Measurements from ENCODE around the gene KRTAP22-1. TPM values are rescaled to one million over a fixed set of nuclear protein-coding genes. Genes with fewer than 3 reads are reported as not detected.

Gene KRTAP22-1
- total and polyA plus RNA-seq, 2 of the 8 experiments (the other 6 are each of a cell fraction or from before 2014, with no cell fraction given), result not detected

- no peak overlapping the region for H4K91ac ChIP-seq (replicated peaks; ENCODE audit: insufficient read length, low read length)
- H2BK120ac ChIP-seq (replicated peaks; ENCODE audit: low read depth, low read length), result no peak overlapping the region
- ChIA-PET CTCF (ENCODE audit: partially characterized antibody) (no interaction called here), POLR2A (ENCODE audit: partially characterized antibody) (no interaction called here)
- no peaks in the 10 kb centered on the region for H3K4me1 ChIP-seq (replicated peaks in 1 of 4; ENCODE audit: control insufficient read depth in 3 of 4, insufficient read depth in 4 of 4, low read length in 3 of 4)
- no peak overlapping the region for H2BK20ac ChIP-seq (ENCODE audit: low read length)
- no peak overlapping the region for H3K23ac ChIP-seq (ENCODE audit: insufficient read length)
- no peaks in the 10 kb centered on the region for H3K23me2 ChIP-seq (ENCODE audit: low read depth, low read length)
- H3K4ac ChIP-seq (replicated peaks; ENCODE audit: insufficient read length, low read depth, low read length), result no peak overlapping the region
- H3K79me2 ChIP-seq (ENCODE audit: control insufficient read depth in 1 of 2, insufficient read depth in 2 of 2, low read length in 2 of 2), result no peaks in the 10 kb centered on the region
- H2BK12ac ChIP-seq (ENCODE audit: low read depth, low read length), result no peak overlapping the region
- no peak overlapping the region for H2BK5ac ChIP-seq (ENCODE audit: low read depth, low read length)
- H3K36me3 ChIP-seq (ENCODE audit: control insufficient read depth in 2 of 4, insufficient read depth in 4 of 4, low read length in 3 of 4), result no peaks in the 10 kb centered on the region
- DNase-seq (ENCODE audit: low read depth in 1 of 2, low spot score in 2 of 2) (no peak), FAIRE-seq (no peak)
- TF ChIP-seq SUZ12 (IDR thresholded peaks at IDR 0.05; ENCODE audit: low read length), result no peak
- TF ChIP-seq TAF1 (IDR thresholded peaks at IDR 0.05; ENCODE audit: low read depth, low read length), result no peak
- no peak for TF ChIP-seq KDM1A (IDR thresholded peaks at IDR 0.05; ENCODE audit: borderline replicate concordance, low read length)
- no peak for TF ChIP-seq CTBP2 (IDR thresholded peaks at IDR 0.05; ENCODE audit: borderline replicate concordance, insufficient read depth, insufficient read length, low read length)
- no peak for TF ChIP-seq KDM5A (IDR thresholded peaks at IDR 0.05; ENCODE audit: low read length)
- no peak for TF ChIP-seq NANOG (IDR thresholded peaks at IDR 0.05; ENCODE audit: insufficient read depth, low read depth, low read length, poor library complexity, severe bottlenecking)
- no peak for TF ChIP-seq ASH2L (IDR thresholded peaks at IDR 0.05; ENCODE audit: low read length)
- H3K14ac ChIP-seq (ENCODE audit: insufficient read length), result no peak overlapping the region
- no peak overlapping the region for H3K18ac ChIP-seq (ENCODE audit: extremely low read depth, low read length)
- H2BK15ac ChIP-seq (ENCODE audit: low read length), result no peak overlapping the region
- no peak overlapping the region for H3K9ac ChIP-seq (replicated peaks in 1 of 4; ENCODE audit: extremely low read depth in 1 of 4, low read depth in 3 of 4, low read length in 3 of 4)
- 0 out of 4 replicates have a peak, but pooled peaks cover 0 to 4% of the 10 kb centered on the region in 2 experiments for H3K9me3 ChIP-seq (ENCODE audit: insufficient read depth in 2 of 2, low read depth in 1 of 2, low read length in 1 of 2)
- H4K8ac ChIP-seq (ENCODE audit: extremely low read depth, insufficient read depth, low read length), result no peak overlapping the region
- no peak overlapping the region for H3K27ac ChIP-seq (ENCODE audit: low read depth, low read length)
- H3K4me3 ChIP-seq (ENCODE audit: extremely low read depth in 1 of 4, insufficient read depth in 2 of 4, low read depth in 3 of 4, low read length in 4 of 4), result no peak overlapping the region
- H2AK5ac ChIP-seq (ENCODE audit: low read depth, low read length), result no peak overlapping the region
- no peak overlapping the region for H2AFZ ChIP-seq (ENCODE audit: low read length)
- no peak overlapping the region for H3K56ac ChIP-seq (replicated peaks; ENCODE audit: insufficient read length, low read depth, low read length)
- WGBS, 2 experiments (ENCODE audit: extremely low coverage in 1 of 2, insufficient coverage in 1 of 2, insufficient read length in 1 of 2, insufficient replicate concordance in 2 of 2, low coverage in 1 of 2, low lambda C conversion rate in 2 of 2, missing lambda C conversion rate in 1 of 2), result 72% methylated on average over 6 of the region's 6 CpGs; no CpG with 5 or more reads in 1 of the 2 experiments
- H3K4me2 ChIP-seq (ENCODE audit: insufficient read depth in 1 of 2, low read depth in 2 of 2, low read length in 2 of 2), result no peak overlapping the region
- no peaks in the 10 kb centered on the region for H3K27me3 ChIP-seq (replicated peaks in 1 of 4; ENCODE audit: control insufficient read depth in 3 of 4, extremely low read depth in 1 of 4, insufficient read depth in 3 of 4, low read length in 3 of 4)
- no peak overlapping the region for H4K5ac ChIP-seq (ENCODE audit: insufficient read length, low read depth, low read length)
- no peaks in the 10 kb centered on the region for H4K20me1 ChIP-seq (replicated peaks in 1 of 2; ENCODE audit: control insufficient read depth in 1 of 2, insufficient read depth in 2 of 2, low read length in 2 of 2)
- no peaks in the 10 kb centered on the region for H3K79me1 ChIP-seq (ENCODE audit: low read depth, low read length)
Observed at GRCh38 chr21:30563072-30563471, 37.8 kb upstream of the KRTAP22-1 start.

Data from H1 (cell line).